CD4-positive, alpha-beta T cell treated with Interleukin-15 for 4 hours (primary cell): Measurements from ENCODE around the gene PRICKLE1.

Experiments used
- DNase-seq: peaks from one replicate; pipeline ENCODE4 v3.0.0-alpha.2; 2020; ENCODE audit warnings: low spot score

Gene PRICKLE1

DNA sequence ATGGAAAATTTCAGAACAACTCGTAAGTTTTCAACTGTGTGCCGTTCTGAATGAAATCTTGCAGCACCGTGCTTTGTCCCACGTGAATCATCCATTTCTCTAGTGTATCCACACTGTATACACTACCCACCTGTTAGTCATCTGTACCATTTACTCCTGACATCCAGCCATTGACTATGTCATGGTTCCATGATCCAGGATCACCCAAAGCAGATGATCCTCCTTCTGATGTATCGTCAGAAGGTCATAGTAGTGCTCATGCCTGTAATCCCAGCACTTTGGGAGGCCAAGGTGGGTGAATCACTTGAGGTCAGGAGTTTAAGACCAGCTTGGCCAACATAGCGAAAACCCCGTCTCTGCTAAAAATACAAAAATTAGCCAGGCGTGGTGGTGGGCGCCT, 140.7 kb downstream of the PRICKLE1 start:
- no peak for DNase-seq

DNA sequence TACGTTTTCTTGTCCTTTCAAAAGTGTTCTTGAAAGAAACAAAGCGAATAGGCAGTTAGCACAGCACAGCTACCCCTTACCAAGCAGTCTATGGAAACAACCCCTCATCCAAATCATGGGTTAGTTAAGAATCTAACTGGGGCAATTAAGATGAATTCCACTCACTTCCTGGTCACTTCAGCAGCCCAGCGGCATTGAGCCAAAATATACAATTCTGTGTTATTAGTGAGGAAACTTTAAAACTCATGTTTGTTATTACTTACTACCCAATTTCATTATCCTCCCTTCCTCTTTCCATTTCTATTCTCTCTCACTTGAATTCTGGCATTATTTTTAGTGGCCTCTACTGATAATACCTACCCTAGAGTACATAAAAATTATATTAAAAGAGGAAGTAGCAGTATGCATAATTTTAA, 142.2 kb downstream of the PRICKLE1 start:
- no peak for DNase-seq

DNA sequence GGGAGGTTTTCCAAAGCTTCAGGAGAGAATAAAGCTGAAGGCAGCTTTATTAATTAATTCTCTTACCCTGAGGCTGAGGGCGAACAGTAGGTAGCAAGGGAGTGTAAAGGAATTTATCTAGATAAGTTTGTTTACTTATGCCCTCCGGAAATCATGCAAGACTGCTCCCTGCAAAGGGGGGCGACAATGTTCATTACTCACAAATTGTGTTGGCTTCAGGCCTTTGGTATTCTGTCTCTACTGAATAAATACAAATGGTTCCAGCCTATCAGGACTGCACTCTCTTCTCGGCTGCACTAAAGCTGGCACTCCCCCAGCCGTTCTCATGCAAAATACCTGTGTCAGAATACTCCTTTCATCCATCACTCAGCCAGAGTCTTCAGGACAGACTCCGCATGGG, 142.8 kb downstream of the PRICKLE1 start:
- DNase-seq: no peak

DNA sequence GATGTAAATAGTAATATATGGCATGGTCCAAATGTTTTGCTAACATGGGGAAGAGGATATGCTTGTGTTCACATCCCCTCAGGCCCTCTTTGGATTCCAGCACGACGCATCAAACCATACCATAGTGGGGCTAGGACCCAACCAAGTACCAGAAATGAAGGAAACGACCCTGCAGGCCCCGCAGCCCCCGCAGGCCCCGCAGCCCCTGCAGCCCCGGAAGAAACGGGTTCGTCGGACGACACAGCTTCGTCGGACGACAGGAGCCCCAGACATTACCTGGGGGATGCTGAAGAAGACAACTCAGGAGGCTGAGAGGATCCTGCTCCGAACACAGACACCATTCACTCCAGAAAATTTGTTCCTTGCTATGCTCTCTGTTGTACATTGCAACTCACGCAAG, 143.7 kb downstream of the PRICKLE1 start:
- no peak for DNase-seq

DNA sequence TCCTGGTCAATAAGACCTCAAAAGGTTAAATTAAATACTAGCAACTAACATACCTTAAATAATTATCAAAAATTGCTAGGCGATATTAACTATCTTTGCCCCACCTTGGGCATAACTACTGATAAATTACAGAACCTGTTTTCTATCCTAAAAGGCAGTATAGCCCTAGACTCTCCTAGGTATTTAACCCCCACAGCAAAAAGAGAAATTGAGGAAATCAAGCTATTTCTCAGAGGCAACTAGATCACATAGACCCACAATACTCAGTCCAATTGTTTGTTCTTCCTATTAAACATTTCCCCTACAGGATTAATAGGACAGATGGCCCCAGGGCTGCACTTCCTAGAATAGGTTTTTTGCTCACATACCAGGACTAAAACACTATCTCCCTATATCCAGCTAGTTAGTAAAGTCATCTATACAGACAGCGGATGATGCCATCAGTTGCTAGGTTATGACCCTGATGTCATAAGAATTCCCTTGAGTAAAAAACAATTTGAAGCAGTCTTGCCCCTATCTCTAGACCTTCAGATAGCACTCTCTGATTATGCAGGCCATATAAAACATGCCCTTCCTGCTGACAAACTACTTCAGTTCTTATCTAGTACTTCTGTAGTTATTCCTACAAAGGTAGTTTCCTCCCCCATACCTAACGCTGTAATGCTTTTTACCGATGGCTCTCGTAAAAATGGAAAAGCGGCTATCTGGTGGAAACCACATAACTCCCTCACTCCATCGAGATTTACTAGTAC, 145.2 kb downstream of the PRICKLE1 start:
- no peak for DNase-seq

DNA sequence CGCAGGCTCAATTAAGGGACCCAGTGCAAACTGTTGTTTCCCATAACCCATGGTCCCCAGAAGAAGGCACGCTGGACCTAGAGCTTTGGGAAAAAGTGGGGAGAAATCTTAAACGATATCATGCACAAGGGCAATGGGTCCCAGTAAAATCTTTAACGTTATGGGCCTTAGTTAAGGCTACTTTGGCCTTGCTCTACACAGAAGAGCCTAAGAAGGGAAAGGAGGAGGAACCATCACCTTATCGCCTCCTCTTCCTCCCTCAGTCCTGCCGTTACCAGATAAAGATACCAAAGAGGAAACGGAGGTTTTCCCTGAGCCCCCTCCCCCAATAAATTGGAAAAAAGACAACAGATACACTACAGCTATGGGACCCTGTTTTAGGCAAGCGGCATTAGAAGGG, 146.7 kb downstream of the PRICKLE1 start:
- no peak for DNase-seq

DNA sequence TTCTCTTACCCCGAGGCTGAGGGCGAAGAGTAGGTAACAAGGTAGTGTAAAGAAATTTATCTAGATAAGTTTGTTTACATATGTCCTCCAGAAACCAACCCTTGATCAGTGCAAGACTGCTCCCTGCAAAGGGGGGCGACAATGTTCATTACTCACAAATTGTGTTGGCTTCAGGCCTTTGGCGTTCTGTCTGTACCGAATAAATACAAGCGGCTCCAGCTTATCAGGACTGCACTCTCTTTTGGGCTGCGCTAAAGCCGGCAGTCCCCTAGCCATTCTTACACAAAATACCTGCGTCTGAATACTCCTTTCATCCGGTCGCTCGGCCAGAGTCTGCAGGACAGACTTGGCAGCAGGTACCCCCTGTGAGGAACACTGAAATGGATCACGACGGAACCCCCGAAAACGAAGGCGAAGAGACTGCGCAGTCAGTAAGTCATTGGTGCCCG, 147.2 kb downstream of the PRICKLE1 start:
- no peak for DNase-seq

DNA sequence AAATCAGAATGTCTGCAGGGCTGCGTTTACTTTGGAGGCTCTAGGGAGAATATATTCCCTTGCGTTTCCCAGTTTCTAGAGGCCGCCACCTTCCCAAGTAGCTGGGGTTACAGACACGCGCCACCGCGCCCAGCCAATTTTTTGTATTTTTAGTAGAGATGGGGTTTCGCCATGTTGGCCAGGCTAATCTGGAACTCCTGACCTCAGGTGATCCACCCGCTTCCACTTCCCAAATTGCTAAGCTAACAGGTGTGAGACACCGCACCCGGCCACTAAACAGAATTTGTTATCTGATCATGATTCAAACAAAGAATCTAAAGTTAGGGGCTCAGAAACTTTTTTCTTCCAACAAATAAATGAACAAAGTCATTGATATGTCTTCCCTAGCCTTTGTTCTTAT, 148.9 kb downstream of the PRICKLE1 start:
- DNase-seq: no peak

DNA sequence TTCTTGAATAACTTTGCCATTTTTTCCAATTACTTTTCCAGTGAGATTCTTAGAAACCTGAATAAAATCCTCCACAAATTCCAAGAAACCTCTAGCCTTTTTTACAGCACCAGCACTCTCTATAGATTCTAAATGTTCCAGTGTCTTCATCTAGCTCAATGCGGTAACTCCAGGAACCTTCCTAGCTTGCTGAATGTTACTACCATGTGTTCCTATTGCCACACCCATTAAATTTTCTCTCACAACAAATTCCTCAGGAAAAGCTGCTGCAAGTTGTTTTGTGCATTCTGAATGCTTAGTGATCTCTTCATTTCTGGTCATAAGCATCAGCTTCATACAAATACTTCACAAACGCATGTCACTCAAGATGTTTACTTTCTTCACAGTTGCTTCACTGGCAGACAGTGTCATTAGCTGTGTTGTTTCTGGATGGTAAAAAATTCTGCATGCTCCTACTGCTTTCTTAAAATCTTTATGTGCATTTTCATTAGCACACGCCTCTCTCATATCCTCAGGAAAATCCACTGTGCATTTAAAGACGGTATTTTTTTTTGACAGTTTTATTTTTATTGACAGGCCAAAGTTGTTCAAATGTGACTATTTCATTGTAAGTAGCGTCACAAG, 156.9 kb downstream of the PRICKLE1 start:
- no peak for DNase-seq

DNA sequence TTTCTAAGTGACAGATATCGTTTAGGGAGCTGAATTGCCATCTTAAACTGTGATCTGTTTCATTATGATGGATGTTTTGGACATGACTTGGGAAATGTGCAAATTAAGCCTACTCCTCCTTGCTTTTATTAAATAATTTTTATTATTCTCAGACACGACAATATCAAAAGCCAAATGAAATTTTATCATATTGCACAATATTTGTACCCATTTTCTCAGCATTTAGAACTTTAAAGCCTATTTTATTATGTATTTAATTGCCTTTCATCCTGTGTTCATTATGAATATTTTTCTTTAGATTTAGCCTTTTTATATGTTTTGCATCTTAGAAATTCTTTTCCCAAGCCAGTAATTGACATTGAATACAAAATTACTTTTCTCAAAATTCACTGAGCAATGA, 160.7 kb downstream of the PRICKLE1 start:
- no peak for DNase-seq

DNA sequence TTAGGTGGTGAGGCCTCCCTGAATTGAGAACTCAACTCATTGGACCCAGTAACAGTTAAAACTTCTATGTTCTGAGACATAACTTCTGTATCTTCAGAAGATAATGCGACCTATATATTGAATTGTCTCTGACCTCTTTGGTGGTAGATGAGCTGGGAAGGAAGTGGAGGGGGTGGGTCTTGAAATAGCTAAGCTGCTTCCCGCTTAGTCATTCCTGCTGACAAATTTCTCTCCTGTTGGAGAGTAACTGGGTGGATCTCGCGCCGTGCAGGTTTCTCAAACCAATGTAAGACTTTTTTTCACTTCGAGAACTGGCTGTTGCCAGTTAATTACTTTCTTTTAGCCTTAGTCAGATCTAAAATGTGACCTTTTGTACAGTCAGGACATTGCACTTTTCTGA, 162.8 kb downstream of the PRICKLE1 start:
- no peak for DNase-seq

DNA sequence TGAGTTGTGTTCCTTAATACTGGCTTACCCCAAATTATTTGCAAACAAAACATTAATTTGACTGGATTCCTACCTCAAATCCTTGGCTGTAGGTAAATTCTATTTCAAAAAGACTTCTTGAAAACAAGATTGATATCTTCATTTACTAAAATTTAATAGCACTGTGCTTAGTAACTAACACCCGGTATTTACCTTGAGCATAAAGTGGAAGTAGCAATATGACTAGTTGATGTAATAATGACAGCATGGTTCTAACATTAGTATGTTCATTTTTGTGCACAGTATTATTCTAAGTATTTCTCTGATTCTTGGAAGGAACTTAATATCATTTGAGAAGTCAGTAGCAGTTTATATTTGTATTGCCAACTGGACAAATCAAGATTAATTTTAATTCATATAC, 166.8 kb downstream of the PRICKLE1 start:
- DNase-seq: no peak

DNA sequence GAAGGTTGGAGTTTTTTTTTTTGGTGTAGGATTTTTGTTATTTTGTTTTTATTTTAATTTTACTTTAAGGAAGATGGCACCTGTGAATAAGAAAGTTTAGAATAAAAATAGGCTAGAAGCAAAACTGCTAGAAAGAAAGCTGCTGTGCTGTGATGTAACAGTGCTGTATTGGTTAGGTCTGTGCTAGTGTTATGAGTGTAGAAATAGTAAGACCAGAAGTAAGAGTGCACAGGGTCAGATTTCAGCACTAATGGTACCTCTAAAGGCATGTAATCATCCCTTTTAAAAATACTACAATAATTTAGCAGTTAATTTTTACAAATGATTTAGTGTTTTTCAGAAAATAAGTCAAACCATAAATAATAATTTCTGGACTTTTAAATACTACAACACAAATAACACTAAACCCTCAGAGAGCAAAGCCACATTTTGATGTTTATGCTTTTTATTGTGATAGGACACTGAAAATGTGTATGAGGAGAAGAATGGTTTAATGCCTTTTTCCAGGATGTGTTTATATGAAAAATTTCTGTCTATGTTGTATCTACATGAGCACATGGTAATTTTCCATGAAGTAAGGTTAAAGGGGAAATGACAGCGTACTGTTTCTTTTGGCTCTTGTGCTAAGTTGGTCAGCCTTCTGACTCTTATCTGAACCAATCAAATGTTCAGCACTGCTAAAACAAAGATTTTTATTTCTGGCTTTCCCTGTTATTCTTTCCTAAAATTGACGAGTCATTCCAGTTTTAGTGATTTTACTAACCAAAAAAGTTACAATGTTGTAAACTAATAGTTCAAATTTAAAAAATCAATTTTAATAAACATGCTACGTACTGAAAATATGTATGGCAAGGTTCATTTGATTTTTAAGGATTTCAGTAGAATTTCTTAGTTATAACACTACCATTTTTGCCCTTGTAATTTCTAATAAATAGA, 167.4 kb downstream of the PRICKLE1 start:
- no peak for DNase-seq

DNA sequence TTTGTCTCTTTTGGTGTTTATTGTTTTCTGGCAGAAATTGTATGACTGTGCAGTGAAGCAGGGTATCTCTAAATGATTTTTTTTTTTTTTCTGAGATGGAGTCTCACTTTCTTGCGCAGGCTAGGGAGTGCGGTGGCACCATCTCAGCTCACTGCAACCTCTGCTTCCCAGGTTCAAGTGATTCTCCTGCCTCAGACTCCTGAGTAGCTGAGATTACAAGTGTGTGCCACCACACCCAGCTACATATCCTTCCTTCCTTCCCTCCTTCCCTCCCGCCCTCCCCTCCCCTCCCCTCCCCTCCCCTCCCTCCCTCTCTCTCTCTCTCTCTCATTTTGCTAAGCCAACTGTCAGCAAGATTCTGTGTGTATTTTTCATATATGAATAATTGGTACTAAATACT, 169.2 kb downstream of the PRICKLE1 start:
- no peak for DNase-seq

DNA sequence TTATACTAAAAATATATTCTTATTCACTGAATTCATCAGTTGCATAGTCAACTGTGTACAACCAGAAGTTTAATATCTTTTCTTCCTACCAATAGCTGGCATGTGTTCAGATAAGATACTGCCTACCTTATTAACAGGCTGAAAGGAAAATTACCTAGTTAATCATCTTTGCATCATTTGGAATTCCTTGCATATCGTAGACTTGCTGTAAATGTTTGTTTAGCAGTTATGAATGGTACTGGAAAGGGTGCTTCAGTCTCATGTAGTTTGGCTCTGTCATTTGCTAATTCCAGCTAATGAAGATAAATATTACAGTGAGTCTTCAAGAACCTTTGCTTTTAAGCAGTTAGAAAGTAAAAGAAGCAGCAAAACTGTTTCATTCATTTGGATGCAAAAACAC, 179.2 kb downstream of the PRICKLE1 start:
- no peak for DNase-seq

DNA sequence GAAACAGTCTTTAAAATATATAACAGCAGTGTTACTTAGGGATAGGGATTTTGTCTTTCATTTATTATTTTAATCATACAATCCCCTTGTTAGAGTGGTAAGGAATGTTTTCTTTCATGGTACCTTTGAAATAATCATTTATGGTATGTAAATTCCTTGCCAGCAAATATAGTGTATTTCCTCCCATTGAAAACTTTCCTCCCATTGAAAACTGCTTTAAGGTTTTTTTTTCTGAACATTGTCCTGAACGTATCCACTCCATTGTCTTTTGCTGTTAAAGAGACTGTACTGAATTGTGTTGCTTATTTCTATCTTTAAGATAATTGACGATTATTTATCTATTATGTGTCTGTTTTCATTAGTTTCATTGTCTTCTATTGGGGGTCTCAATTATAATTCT, 180.1 kb downstream of the PRICKLE1 start:
- no peak for DNase-seq

DNA sequence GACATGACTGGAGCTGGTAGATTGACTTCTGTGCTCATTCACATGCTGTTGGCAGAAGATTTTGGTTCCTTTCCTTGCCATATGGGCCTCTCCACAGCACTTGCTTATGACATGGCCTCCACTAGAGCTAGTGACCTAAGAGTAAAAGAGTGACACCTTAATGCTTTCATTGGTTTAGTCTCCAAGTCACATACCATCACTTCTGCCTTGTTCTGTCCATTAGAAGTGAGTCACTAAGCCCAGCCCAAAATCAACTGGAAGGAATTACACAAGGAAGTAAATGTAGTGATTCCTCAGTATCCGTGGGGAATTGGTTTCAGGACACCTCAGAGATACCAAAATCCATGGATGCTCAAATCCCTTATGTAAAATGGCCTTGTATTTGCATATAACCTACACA, 182.2 kb downstream of the PRICKLE1 start:
- DNase-seq: no peak
